ENCODE results near the gene ATP11B. TPM values are rescaled to one million over a fixed set of nuclear protein-coding genes. Genes with fewer than 3 reads are reported as not detected.
"Not testable (repeated sequence)": the region's sequence is repeated elsewhere in the genome, so short reads cannot be mapped to it uniquely, and the experiment has no call there.

Gene ATP11B
- polyA plus RNA-seq, 6 donors from 2014 or later = 21.4 to 41.7 (median 27.8) TPM

DNA sequence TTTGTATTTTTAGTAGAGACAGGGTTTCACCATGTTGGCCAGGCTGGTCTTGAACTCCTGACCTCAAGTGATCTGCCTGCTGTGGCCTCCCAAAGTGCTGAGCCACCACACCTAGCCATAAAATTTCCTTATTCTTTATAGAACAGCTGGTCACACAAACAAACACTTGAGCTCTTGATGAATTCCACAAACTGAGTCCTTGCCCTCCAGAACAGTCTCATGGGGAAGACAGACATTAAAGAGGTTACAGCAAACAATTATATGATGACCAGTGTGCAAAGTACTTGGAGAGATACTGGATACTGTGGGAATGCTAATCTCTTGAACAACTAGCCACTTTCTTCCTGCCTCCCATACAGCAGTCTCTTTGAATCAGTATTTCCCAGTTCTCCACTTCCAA is 7.5 kb upstream of the ATP11B start:
- Mint-ChIP-seq H3K36me3 (no peaks in the 10 kb centered on the region), H3K27ac (no peak overlapping the region), H3K27me3 (peaks cover 0 to 6% (median 0%) of the 10 kb centered on the region in 3 donors), H3K4me3 (no peak overlapping the region), H3K4me1 (peaks cover 0 to 14% (median 0%) of the 10 kb centered on the region in 3 donors), H3K9me3 (no peaks in the 10 kb centered on the region)
- DNase-seq (no peak), ATAC-seq (ENCODE audit: low read depth in 2 of 2) (no peak)

DNA sequence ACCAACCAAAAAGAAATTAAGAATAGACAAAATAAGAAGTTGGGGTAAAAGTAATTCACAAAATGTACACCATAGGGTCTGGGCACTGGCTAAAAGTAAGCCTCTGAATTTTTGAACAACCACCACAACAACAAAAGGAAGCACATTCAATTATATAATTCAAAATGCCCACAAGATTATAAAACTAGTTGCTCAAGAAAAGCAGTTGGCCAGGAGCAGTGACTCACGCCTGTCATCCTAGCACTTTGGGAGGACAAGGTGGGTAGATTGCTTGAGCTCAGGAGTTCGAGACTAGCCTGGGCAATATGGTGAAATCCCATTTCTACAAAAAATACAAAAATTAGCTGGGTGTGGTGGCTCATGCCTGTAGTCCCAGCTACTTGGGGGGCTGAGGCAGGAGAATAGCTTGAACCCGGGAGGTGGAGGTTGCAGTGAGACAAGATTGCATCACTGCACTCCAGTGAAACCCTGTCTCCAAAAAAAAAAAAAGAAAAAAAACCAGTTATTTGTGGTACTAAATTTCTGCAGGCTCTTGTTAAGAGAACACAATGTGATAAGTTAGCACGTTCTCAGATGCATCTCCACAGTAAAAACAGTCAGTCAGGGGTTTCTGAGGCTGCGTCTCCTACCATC is 6.6 kb upstream of the ATP11B start:
- no peaks in the 10 kb centered on the region for H3K36me3 Mint-ChIP-seq

DNA sequence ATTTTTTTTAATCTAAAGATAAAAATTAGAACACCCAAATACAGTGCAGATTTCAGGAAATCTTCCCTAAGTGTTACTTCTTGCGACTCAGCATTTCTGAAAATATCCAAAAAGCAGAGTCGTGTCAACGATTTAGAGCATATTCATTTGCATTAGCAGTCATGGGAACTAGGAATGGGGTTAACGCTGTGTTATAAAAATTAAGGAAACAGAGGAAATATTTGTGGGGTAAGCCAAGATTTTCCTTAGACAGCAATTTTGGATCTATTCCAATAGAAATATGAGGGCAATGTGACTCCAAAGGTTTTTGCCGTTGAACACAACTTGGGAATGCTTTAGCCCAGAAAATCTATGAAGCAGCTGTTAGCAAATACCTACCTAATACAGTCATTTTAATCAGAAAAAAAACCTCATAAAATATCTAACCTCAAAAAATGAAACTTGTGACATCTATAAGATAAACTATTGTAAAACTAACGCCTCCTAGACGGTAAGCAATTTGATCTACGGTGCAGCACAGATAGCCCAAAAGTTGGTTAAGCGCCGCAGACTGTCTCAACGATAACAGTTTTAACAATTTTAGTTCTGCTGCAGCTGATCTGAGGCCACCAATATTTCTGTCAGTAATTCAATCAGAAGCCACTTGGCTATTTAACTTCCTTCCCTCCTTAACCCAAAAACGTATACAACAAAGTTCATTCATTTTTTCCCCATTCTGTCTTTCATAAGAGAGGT is 5.8 kb upstream of the ATP11B start:
- no peaks in the 10 kb centered on the region for H3K36me3 Mint-ChIP-seq
- H3K4me3 Mint-ChIP-seq = no peak overlapping the region
- peaks cover 0 to 12% (median 3%) of the 10 kb centered on the region in 3 donors for H3K4me1 Mint-ChIP-seq
- peaks cover 0 to 6% (median 0%) of the 10 kb centered on the region in 3 donors for H3K27me3 Mint-ChIP-seq
- DNase-seq = no peak
- no peaks in the 10 kb centered on the region for H3K9me3 Mint-ChIP-seq
- no peak for ATAC-seq (ENCODE audit: low read depth in 2 of 2)
- H3K27ac Mint-ChIP-seq = no peak overlapping the region

More for the DNA sequence above, 6.6 kb upstream of the ATP11B start:
- Mint-ChIP-seq H3K27ac (no peak overlapping the region), H3K4me1 (peaks cover 0 to 14% (median 0%) of the 10 kb centered on the region in 3 donors), H3K27me3 (peaks cover 0 to 6% (median 0%) of the 10 kb centered on the region in 3 donors), H3K4me3 (no peak overlapping the region), H3K9me3 (no peaks in the 10 kb centered on the region)
- DNase-seq (no peak), ATAC-seq (ENCODE audit: low read depth in 2 of 2) (no peak)

DNA sequence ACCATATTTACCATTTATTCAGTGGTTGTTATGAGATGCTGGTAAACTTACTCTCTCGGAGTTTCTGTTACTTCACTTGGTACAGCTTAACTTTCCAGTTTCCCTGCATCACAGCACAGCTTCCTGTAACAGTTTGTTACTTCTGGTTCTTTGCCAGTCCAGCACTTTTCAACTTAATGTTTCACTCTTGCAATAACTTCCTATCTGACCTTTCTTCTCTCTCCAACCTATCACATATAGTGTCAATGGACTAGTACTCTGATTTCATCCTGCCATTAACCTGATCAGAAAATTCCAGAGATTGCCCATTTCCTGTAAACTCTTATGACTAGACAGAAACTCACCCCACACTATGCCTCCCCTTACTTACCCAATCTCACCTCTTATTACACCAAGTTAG is 3.9 kb upstream of the ATP11B start:
- peaks cover 0 to 6% (median 0%) of the 10 kb centered on the region in 3 donors for H3K27me3 Mint-ChIP-seq
- peaks cover 5 to 18% (median 10%) of the 10 kb centered on the region in 3 donors for H3K4me1 Mint-ChIP-seq
- peak; percentile 30 for DNase-seq
- H3K4me3 Mint-ChIP-seq = no peak overlapping the region
- no peaks in the 10 kb centered on the region for H3K9me3 Mint-ChIP-seq
- no peaks in the 10 kb centered on the region for H3K36me3 Mint-ChIP-seq
- H3K27ac Mint-ChIP-seq = no peak overlapping the region
- ATAC-seq (ENCODE audit: low read depth in 2 of 2) = peak in 1 of 2 donors; percentile 9

GRCh38 chr3:182790612-182791011 is 2.7 kb upstream of the ATP11B start:
- H3K27me3 Mint-ChIP-seq = peaks cover 0 to 6% (median 0%) of the 10 kb centered on the region in 3 donors
- DNase-seq (no peak), ATAC-seq (ENCODE audit: low read depth in 2 of 2) (no peak)
- no peaks in the 10 kb centered on the region for H3K36me3 Mint-ChIP-seq
- no peaks in the 10 kb centered on the region for H3K9me3 Mint-ChIP-seq
- no peak overlapping the region for H3K4me3 Mint-ChIP-seq
- H3K4me1 Mint-ChIP-seq = peaks cover 10 to 30% (median 23%) of the 10 kb centered on the region in 3 donors
- H3K27ac Mint-ChIP-seq = no peak overlapping the region

DNA sequence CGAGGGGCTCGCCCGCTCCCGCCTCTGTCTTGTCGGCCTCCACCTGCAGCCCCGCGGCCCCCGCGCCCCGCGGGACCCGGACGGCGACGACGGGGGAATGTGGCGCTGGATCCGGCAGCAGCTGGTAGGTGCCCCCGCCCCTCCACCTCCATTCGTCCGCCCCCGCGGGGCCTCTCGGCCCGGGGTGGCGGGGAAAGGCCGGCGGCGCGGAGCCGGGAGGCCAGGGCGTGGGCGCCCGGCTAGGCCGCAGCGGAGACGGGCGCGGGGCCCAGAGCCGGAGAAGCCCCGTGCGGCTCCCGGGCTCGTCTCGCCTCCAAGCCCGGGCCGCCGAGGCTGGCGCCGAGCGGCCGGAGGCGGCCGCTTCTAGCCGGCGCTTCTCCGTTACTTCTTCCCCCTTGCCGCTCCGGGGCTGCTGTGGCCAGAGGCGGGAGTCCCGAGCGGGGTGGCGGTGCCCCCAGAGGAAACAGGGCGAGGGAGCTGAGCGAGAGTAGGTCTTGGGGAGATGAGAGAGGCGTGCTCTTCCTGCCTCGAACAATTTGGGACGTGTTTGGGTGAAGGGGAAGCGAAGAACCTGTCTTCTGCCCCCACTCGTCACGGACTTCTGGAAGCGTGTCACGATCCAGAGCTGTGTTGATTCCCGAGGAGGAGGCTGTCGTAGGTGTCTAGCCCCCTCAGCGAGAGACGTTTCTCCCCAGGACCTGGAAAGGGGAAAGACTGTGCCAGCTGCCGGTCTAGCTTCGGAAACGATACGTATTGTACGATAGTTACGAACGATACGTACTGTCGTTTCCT is 555 bp downstream of the ATP11B start:
- Mint-ChIP-seq H3K4me3 (peak overlapping the region; percentile 96 to 99 (median 97)), H3K9me3 (no peaks in the 10 kb centered on the region), H3K27ac (peak overlapping the region; percentile 94 to 99 (median 98)), H3K36me3 (no peaks in the 10 kb centered on the region), H3K4me1 (peaks cover 20 to 45% (median 39%) of the 10 kb centered on the region in 3 donors), H3K27me3 (no peaks in the 10 kb centered on the region)
- peak; percentile 23 to 26 for ATAC-seq (ENCODE audit: low read depth in 2 of 2)
- peak; percentile 55 for DNase-seq

GRCh38 chr3:182794455-182795388 is 1.4 kb downstream of the ATP11B start:
- DNase-seq (no peak), ATAC-seq (ENCODE audit: low read depth in 2 of 2) (no peak)

GRCh38 chr3:182795389-182795782 is 2.1 kb downstream of the ATP11B start:
- no peaks in the 10 kb centered on the region for H3K36me3 Mint-ChIP-seq
- ATAC-seq (ENCODE audit: low read depth in 2 of 2) (peak; percentile 6 to 8), DNase-seq (peak; percentile 46)
- peaks cover 20 to 47% (median 45%) of the 10 kb centered on the region in 3 donors for H3K4me1 Mint-ChIP-seq
- H3K4me3 Mint-ChIP-seq = peak overlapping the region; percentile 91 to 99 (median 96)
- no peaks in the 10 kb centered on the region for H3K9me3 Mint-ChIP-seq
- no peaks in the 10 kb centered on the region for H3K27me3 Mint-ChIP-seq
- H3K27ac Mint-ChIP-seq = peak overlapping the region; percentile 94 to 99 (median 98)

More at GRCh38 chr3:182794455-182795388, 1.4 kb downstream of the ATP11B start:
- H3K4me3 Mint-ChIP-seq = peak overlapping the region; percentile 91 to 99 (median 96)
- peaks cover 20 to 47% (median 45%) of the 10 kb centered on the region in 3 donors for H3K4me1 Mint-ChIP-seq
- H3K27ac Mint-ChIP-seq = peak overlapping the region; percentile 94 to 99 (median 98)
- no peaks in the 10 kb centered on the region for H3K36me3 Mint-ChIP-seq
- H3K9me3 Mint-ChIP-seq = no peaks in the 10 kb centered on the region
- H3K27me3 Mint-ChIP-seq = no peaks in the 10 kb centered on the region

- Mint-ChIP-seq H3K36me3 (no peaks in the 10 kb centered on the region), H3K27ac (peak overlapping the region in 3 of 6 donors; percentile 19 to 71 (median 61)), H3K27me3 (no peaks in the 10 kb centered on the region), H3K4me1 (peaks cover 20 to 50% (median 45%) of the 10 kb centered on the region in 3 donors), H3K9me3 (no peaks in the 10 kb centered on the region), H3K4me3 (peak overlapping the region in 1 of 8 donors; percentile 60)
- ATAC-seq (ENCODE audit: low read depth in 2 of 2) (no peak), DNase-seq (no peak)
Observed at GRCh38 chr3:182796310-182796709, 3.0 kb downstream of the ATP11B start.

DNA sequence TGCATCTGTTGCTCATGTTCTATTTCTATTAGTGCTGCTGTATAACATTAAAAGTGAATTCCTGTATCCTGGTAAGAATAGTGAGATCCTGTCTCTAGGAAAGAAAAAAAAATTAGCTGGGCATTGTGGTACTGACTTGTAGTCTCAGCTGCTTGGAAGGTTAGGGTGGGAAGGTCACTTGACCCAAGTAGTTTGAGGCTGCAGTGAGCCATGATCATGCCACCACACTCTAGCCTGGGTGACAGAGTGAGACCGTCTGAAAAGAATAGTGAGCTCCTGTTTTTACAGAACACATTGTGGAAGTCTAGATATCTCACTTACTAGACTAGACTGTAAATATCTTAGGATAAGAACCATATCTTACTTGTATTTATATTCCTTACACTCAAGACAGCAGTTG is 4.6 kb downstream of the ATP11B start:
- Mint-ChIP-seq H3K9me3 (no peaks in the 10 kb centered on the region), H3K27ac (peak overlapping the region in 2 of 6 donors; percentile 19 to 63), H3K36me3 (no peaks in the 10 kb centered on the region), H3K4me3 (peak overlapping the region in 3 of 8 donors; percentile 9 to 60 (median 10)), H3K4me1 (peaks cover 25 to 53% (median 48%) of the 10 kb centered on the region in 3 donors), H3K27me3 (no peaks in the 10 kb centered on the region)
- ATAC-seq (ENCODE audit: low read depth in 2 of 2) (no peak), DNase-seq (no peak)

GRCh38 chr3:182799143-182799542 is 5.8 kb downstream of the ATP11B start:
- not testable (repeated sequence) for ATAC-seq (ENCODE audit: low read depth in 2 of 2)
- H3K27ac Mint-ChIP-seq = peak overlapping the region in 4 of 6 donors; percentile 31 to 93 (median 68)

GRCh38 chr3:182800508-182800907 is 7.2 kb downstream of the ATP11B start:
- Mint-ChIP-seq H3K36me3 (peaks cover 0 to 6% of the 10 kb centered on the region in 2 donors), H3K27ac (no peak overlapping the region), H3K4me3 (no peak overlapping the region), H3K4me1 (peaks cover 21 to 50% (median 43%) of the 10 kb centered on the region in 3 donors), H3K9me3 (no peaks in the 10 kb centered on the region), H3K27me3 (no peaks in the 10 kb centered on the region)
- ATAC-seq (ENCODE audit: low read depth in 2 of 2) = no peak
- no peak for DNase-seq

More at GRCh38 chr3:182799143-182799542, 5.8 kb downstream of the ATP11B start:
- peaks cover 24 to 51% (median 45%) of the 10 kb centered on the region in 3 donors for H3K4me1 Mint-ChIP-seq
- H3K36me3 Mint-ChIP-seq, H3K4me3 Mint-ChIP-seq, H3K9me3 Mint-ChIP-seq, DNase-seq, H3K27me3 Mint-ChIP-seq: not testable (repeated sequence)
